ENCODE data around the gene CRIM1.

Gene CRIM1

GRCh38 chr2:36520431-36520830 is 164.9 kb downstream of the CRIM1 start:
- no peak for DNase-seq (ENCODE audit: low read depth)

GRCh38 chr2:36523153-36523552 is 167.6 kb downstream of the CRIM1 start:
- no peak for DNase-seq (ENCODE audit: low read depth)

- no peak for DNase-seq (ENCODE audit: low read depth)
Measured at GRCh38 chr2:36525245-36525644, 169.7 kb downstream of the CRIM1 start.

GRCh38 chr2:36526226-36526625 is 170.6 kb downstream of the CRIM1 start:
- DNase-seq (ENCODE audit: low read depth) = no peak

- no peak for DNase-seq (ENCODE audit: low read depth)
Measured at GRCh38 chr2:36528274-36528673, 172.7 kb downstream of the CRIM1 start.

GRCh38 chr2:36528766-36529392 is 173.3 kb downstream of the CRIM1 start:
- no peak for DNase-seq (ENCODE audit: low read depth)

- DNase-seq (ENCODE audit: low read depth) = no peak
Measured at GRCh38 chr2:36530178-36530982, 174.8 kb downstream of the CRIM1 start.

- DNase-seq (ENCODE audit: low read depth) = no peak
Measured at GRCh38 chr2:36530983-36531354, 175.4 kb downstream of the CRIM1 start.

- no peak for DNase-seq (ENCODE audit: low read depth)
Measured at GRCh38 chr2:36534275-36534799, 178.8 kb downstream of the CRIM1 start.

- no peak for DNase-seq (ENCODE audit: low read depth)
Measured at GRCh38 chr2:36535099-36535498, 179.5 kb downstream of the CRIM1 start.

- no peak for DNase-seq (ENCODE audit: low read depth)
Measured at GRCh38 chr2:36536776-36537175, 181.2 kb downstream of the CRIM1 start.

GRCh38 chr2:36538335-36538734 is 182.8 kb downstream of the CRIM1 start:
- no peak for DNase-seq (ENCODE audit: low read depth)

- no peak for DNase-seq (ENCODE audit: low read depth)
Measured at GRCh38 chr2:36539631-36540030, 184.1 kb downstream of the CRIM1 start.

- DNase-seq (ENCODE audit: low read depth) = no peak
Measured at GRCh38 chr2:36540986-36541754, 185.6 kb downstream of the CRIM1 start.

- no peak for DNase-seq (ENCODE audit: low read depth)
Measured at GRCh38 chr2:36541891-36542595, 186.5 kb downstream of the CRIM1 start.

- DNase-seq (ENCODE audit: low read depth) = no peak
Measured at GRCh38 chr2:36544638-36545338, 189.2 kb downstream of the CRIM1 start.

- DNase-seq (ENCODE audit: low read depth) = no peak
Measured at GRCh38 chr2:36545871-36546416, 190.4 kb downstream of the CRIM1 start.

- no peak for DNase-seq (ENCODE audit: low read depth)
Measured at GRCh38 chr2:36547906-36548305, 192.3 kb downstream of the CRIM1 start.

GRCh38 chr2:36549165-36549574 is 193.6 kb downstream of the CRIM1 start:
- DNase-seq (ENCODE audit: low read depth) = no peak

GRCh38 chr2:36550006-36550405 is 194.4 kb downstream of the CRIM1 start:
- no peak for DNase-seq (ENCODE audit: low read depth)

GRCh38 chr2:36553683-36554082 is 198.1 kb downstream of the CRIM1 start:
- DNase-seq (ENCODE audit: low read depth) = no peak

Measured in T-helper 22 cell (primary cell).